GM19455 (cell line): ENCODE data around the gene SHB.

Experiments used
- ATAC-seq: cut with Tn5 transposase; IDR thresholded peaks from one replicate; pipeline ENCODE4 v1.9.1; 2021; ENCODE audit not compliant: unreplicated experiment

SHB gene

GRCh38 chr9:38026021-38026809 is 42.8 kb downstream of the SHB start:
- no peak for ATAC-seq

GRCh38 chr9:38025166-38025565 is 43.9 kb downstream of the SHB start:
- ATAC-seq: no peak

- no peak for ATAC-seq
Measured at GRCh38 chr9:38024036-38024681, 44.9 kb downstream of the SHB start.

GRCh38 chr9:38023661-38024035 is 45.4 kb downstream of the SHB start:
- no peak for ATAC-seq

GRCh38 chr9:38022995-38023394 is 46.0 kb downstream of the SHB start:
- ATAC-seq: no peak

GRCh38 chr9:38022203-38022895 is 46.7 kb downstream of the SHB start:
- ATAC-seq: no peak

GRCh38 chr9:38020151-38021076 is 48.6 kb downstream of the SHB start:
- no peak for ATAC-seq

- no peak for ATAC-seq
Measured at GRCh38 chr9:38019731-38020130, 49.3 kb downstream of the SHB start.

GRCh38 chr9:38018958-38019602 is 49.9 kb downstream of the SHB start:
- no peak for ATAC-seq

GRCh38 chr9:38018241-38018957 is 50.6 kb downstream of the SHB start:
- no peak for ATAC-seq

GRCh38 chr9:38017885-38018186 is 51.2 kb downstream of the SHB start:
- no peak for ATAC-seq

GRCh38 chr9:38017149-38017884 is 51.7 kb downstream of the SHB start:
- ATAC-seq: no peak

GRCh38 chr9:38016375-38017135 is 52.5 kb downstream of the SHB start:
- ATAC-seq: no peak

- ATAC-seq: no peak
Measured at GRCh38 chr9:38015906-38016305, 53.1 kb downstream of the SHB start.

GRCh38 chr9:38015266-38015665 is 53.8 kb downstream of the SHB start:
- no peak for ATAC-seq

- no peak for ATAC-seq
Measured at GRCh38 chr9:38012767-38013450, 56.1 kb downstream of the SHB start.

- no peak for ATAC-seq
Measured at GRCh38 chr9:38011991-38012390, 57.0 kb downstream of the SHB start.
